ENCODE results near the gene AMN. TPM values are rescaled to one million over a fixed set of nuclear protein-coding genes. Genes with fewer than 3 reads are reported as not detected.
A peak's percentile ranks its signal among the peaks of the same experiment; 100 is the strongest.

The AMN gene
- total RNA-seq, 1 donor from 2014 or later: 12.4 TPM

DNA sequence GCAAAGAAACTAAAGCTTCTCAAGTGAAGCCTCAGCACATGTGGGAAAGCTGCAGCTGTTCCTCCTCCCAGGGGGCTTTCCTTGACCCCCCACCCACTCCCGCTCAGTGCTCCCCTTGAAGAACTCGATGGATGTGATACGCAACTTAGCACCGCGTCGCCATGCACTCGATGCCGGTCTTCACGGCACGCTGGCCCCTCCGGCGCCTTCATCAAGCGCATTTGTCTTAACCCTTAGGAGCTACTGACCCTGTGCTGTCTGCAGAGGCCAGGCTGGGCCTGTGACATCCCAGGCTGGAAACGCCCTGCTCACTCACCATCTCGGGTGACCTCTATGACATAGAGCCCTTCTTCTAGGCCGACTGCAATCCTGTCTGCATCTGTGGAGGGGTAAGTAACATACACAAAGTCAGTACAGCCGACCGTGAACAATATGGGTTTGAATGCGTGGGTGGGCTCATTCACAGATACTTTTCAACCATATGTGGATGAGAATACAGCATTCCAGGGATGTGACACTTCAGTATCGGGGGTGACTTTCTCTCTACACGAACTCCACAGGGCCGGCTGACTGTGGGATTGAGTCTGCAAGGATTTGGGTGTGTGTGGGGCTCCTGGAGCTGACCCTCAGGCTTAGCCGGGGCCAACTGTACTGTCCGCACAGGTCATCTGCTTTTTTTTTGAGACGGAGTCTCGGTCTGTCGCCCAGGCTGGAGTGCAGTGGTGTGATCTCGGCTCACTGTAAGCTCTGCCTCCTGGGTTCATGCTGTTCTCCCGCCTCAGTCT, 23.1 kb downstream of the AMN start:
- ATAC-seq: no peak

DNA sequence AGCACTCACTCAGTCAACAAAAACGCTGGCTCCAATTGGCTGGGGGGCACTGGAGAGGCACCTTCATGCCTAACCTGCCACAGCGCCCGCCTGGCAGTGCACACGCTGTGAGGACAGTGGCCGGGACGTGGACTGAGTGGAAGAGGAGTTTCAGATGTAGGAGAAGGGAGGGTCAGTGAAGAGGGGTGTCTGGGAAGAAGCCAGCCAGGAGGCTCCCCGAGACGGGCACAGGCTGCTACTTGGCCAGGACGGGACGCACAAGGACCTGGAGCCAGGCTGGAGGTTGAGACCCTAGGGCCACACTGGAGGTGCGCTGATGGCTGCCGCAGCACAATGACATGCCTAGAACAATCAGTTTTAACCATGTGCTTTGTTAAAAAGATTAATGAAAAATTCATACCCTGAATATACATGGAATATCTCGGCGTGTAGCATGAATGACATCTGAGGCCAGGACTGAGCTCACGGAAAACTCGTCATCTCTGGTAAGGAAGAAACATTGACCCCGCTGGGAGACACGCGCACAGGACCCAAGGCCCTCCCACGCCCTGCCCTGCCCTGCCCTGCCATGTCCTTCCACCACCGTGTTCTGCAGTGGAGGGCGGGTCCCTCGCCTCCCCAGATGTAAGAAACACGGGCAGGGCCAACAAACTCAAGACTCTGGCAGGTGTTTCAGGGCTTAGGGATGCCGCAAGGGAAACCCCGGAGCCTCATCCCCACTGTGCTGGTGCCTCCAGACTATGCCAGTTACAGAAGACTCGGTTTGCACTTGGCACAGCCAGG, 25.0 kb downstream of the AMN start:
- no peak for ATAC-seq

DNA sequence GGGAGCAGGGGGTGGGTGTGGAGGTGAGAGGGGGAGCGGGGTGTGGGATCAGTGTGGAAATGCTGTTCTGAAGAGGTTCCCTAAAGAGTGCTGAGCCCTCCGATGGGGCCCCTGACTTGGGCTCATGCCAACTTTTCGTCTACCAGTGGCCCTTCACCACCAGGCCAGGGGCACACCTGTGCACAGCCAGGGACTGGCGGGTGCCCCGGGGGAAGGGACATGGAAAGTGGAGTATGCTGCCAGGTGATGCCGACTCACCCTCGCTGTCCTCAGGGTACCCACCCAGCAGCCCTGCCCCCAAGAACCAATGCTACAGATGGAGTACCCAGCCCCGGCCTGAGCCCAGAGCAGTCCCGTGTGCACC, 26.2 kb downstream of the AMN start:
- peak; percentile 11 for ATAC-seq

DNA sequence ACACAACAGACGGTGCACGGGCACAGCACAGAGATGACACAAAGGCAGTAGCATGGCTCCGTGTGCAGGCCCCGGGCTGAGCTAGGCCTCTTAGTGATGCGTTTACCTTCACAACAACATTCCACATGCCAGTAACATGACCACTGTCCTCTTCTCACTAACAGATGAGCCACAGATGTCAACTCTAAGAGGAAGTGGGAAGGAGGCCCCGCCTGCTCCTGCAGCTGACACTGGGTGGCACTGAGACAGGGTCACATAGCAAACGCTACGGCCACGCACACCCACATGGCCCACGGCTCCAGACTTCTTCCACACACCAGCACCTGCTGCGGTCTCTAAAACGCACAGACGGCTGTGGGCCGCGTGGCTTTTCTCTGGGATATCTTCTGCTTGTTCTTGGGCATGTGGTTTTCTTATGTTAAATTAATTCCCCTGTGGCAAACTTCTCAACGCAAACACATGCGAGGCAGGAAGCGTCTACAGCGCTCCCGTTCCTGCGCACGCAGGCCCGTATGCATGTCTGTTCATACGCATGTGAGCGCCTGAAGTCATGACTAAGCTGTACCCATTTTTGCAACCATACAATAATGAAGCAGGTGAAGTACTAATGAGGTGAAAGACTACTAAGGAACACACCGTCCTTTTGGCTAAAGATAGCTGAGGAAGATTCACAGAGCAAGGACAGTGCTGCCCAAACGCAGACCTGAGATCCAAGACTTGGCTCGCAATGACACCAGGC, 26.8 kb downstream of the AMN start:
- peak; percentile 27 for ATAC-seq

DNA sequence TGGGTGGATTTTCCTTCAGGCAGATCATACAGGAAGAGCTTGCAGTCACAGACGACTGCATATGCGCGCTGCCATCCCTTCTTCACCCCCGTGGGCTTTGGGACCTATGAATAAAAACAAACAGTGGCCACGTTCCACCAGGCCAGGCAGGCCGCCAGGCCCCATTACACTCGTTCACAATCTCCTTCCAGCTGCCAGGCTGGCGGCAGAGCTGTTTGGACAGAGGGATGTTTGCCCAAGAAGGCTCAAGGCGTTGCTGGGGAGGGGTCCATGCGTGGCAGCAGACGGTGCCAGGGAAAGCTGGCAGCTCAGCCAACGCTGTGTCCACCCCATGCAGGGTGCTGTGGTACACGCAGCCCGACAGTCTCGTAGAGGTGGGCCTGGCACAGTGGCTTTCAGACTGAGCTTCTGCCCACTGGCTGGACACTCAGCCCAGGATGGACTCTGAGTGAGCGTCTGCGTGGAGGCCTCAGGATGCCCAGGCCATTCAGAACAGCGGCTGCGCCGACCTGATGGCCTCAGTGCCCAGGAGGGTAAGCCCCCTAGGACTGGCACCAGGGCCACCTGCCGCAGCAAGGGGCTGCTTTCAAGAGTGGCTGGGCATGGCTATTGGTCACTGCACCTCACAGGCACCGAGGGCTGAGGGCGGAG, 27.5 kb downstream of the AMN start:
- no peak for ATAC-seq

DNA sequence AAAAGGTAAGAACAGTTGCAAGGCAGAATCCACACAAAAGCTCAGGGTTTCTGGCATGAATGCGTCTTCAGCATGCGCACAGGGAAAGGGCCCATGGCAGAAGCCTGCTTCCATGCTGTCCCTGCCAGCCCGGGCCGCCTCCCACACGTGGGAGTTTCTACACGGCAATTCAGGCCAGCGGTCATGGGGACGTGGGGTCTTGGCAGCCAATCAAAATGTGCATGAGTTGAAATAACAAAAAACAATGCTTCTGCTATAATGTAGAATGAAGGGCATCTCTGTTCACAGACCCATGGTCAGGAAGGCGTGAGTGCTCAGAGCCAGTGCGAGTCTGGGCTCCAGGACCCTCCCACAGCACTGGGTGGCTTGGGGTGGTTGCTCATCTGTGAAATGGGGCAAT, 28.6 kb downstream of the AMN start:
- ATAC-seq: no peak

DNA sequence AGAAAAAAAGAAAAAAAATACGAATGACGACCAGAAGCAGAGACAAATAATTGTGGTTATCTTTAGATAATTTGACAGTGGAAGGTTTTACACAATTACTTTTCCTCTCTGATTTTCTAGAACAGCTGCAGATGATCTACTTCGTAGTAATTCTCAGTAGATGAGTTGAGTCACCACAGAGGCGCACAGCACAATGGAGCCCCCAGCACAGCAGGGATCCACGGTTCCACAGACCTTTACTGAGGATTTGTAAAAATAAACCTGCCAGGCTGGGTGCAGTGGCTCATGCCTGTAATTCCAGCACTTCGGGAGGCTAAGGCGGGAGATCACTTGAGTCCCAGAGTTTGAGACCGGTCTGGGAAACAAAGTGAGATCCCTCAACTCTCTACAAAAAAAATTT, 29.3 kb downstream of the AMN start:
- no peak for ATAC-seq

DNA sequence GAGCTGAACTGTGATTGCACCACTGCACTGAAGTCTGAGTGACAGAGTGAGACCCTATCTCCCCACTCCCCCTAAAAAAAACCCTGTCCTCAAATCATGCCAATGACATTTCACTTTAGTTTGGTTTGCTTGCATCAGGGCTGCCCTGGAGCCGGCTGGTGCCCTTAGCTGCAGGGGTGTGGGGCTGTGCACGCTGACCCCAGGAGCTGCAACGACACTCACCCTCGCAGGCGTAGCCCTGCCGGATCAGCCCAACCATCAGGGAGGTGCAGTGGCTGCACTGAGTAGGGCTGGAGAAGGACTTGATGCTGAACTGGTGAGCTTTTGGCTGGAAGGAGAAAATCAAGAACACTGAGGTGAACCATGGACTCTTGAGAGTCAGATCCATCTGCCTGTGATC, 29.8 kb downstream of the AMN start:
- no peak for ATAC-seq

DNA sequence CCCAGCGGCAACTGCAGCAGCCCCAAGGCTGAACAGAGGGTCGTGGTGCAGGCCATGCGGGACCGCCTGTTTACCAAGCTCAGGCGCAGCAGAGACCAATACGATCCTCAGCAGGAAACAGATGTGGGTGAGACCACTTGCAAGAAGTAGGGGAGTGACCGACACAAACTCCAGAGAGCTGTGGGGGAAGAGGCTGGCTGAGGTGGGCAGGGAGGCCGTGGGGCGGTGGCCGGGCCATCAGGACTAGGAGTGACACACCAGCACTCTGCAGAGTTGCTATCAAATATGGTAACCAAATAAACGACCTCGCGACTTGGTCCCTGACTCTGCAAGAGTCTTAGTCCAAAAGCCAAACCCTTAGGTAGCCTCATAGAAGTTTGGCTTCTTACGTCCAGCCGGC, 30.6 kb downstream of the AMN start:
- no peak for ATAC-seq

DNA sequence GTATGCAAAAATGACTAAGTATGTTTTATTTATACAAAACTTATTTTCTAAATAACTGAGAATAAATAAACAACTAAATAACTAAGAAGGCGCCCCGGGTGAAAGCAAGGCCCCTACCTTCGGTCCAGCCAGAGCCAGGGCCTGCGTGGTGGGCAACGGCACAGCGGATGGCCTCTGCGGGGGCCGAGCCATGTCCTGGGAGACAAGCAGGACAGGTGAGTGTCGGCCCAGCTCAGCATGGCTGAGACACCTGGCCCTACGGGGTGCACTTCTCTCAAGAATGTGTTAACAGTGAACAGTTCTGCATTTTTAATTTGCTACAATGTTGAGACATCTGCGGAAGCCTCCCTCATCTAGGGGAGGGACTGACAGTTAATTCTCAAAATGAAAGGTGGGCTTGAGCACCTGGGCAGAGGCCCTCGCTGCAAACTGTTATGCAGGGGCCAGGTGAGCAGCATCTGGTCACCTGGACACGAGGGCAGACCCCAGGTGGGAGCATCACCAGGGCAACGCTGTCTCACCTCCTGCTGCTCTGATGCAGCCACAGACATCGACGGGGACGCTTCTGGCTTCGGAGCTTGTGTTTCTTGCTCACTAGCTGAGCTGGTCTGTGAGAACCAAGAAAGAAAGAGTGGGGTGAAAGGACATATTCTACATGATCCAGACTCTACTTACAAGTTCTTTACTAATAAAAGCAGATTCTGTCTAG, 31.8 kb downstream of the AMN start:
- no peak for ATAC-seq

DNA sequence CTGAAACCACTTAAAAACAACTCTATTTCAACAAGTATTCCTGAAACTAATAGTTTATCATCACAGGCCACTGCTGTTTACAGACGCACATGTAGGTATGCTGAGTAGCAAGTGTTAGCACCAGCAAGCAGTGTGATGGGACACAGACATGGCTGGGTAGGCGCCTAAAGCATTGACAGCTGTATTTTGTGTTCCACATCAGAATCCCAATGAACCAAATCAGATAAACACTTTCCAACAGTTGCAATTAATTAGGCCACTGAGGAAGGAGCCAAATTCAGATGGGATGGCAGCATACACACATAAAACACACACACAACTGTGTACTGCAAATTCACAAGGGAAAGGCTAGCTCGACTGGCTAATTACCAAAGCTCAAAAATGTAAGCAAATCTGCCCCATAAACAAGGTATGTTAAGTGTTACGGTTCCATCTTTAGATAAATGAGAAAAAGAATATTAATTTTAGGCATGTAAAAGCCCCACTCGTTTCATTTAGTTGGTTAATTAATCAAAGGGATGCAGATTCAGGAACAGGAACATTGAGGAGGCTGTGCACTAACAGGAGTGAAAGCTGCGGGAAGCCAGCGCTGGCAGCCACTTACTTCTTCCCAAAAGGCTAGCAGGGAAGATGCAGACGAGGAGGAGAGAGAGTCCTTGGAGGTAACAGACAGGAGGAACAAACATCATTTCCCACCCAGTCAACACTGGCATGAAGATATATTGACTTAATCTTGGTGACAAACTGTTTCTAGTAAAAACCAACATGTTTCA, 33.4 kb downstream of the AMN start:
- no peak for ATAC-seq

DNA sequence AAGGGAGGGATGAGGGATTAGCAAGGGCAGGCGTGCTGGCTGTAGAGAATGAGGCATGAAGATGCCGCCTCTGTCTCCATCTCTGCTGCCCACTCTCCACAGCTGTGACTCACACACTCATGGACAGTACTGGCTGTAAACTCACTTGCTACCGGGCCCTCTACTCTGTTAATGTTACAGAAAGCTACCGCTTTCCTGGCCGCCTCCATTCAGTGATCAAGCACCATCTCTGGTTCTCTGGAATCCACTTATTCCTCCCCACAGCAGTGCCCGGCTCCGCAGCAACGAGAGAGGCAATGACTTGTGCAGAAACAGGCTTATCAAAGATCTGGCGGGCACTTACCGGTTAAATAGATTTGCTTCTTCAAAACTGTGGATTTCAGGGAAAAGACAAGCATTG, 34.8 kb downstream of the AMN start:
- ATAC-seq: no peak

DNA sequence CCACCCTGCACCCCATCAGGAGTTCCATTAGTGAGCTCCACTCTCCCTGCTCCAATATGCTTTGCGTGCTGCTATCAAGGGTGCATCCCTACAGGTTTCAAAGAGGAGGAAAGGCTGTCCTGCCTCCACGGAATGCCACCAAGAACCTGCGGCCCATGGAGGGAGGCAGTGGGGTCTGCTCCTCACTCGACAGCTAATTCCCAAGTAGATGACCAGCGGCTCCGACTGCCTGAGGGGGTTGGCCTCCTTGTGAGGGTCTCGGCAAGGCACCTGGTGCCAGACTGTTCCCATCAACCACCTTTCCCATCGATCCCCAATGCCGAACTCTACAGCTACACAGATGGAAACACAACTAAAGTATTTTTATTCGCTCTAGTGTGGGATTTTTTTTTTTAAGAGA, 36.0 kb downstream of the AMN start:
- ATAC-seq: no peak

DNA sequence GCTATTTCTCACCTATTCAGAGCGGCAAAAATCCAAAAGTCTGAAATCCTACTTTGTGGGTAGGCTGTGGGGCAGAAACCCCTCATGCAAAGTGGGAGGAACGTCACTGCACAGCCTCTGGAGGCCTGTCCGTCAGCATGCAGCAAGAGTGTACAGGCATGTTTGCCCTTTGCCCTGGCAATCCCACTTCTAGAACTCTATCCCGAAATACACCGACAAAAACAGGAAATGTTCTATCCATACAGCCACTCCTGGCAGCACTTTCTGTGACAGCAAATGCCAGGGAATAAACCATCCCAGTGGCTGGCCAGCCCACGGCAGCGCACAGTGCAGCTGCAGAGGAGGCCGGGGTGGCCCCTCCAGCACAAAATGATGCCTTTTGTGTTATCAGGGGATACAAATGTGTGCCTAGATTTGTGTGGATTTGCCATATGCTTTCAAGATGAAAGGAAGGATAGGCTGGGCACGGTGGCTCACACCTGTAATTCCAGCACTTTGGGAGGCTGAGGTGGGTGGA, 39.7 kb downstream of the AMN start:
- no peak for ATAC-seq

DNA sequence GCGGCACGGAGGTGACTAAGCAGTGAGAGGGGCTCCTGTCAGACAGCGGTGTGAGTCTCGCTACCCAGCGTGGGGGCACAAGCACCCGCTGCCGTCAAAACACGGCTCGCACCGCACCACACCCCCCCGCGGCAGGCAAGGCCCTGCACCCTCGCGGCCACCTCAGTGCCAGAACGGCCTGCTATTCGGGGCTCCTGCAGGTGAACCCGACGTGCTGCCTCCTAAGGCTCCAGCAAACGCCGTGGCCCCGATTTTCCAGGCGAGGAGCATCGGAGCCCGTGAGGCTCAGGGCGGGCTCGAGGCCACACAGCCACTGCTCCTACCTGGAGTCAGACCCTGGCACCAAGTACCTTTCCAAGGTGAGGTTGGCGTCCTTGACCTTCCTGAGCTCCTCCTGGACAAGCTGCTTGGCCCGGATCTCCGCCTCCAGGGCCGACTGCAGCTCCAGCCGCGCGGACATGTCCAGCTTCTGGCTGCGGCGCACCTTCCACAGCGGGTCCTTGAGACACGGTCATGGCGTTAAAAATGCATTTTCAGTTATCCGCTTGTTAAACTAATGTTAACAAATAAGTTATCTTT, 41.8 kb downstream of the AMN start:
- ATAC-seq: peak; percentile 24

DNA sequence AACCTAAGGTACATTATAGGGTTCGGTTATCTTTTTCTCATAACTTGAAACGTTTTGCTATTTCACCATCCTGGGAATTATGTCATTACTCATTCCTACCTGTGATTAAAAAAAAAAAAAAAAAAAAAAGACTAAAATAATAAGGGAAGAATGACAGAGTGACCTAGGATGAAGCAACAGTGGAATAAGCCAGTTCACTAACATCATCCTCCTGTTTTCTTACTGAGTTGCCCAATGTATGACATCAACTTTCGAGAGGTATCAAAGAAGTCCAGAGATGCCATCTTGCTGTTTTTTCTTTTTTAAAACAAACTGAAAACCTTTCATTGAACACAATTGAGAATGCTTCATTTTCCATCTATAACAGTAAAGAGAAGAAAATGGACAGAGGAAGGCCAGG, 42.8 kb downstream of the AMN start:
- no peak for ATAC-seq

DNA sequence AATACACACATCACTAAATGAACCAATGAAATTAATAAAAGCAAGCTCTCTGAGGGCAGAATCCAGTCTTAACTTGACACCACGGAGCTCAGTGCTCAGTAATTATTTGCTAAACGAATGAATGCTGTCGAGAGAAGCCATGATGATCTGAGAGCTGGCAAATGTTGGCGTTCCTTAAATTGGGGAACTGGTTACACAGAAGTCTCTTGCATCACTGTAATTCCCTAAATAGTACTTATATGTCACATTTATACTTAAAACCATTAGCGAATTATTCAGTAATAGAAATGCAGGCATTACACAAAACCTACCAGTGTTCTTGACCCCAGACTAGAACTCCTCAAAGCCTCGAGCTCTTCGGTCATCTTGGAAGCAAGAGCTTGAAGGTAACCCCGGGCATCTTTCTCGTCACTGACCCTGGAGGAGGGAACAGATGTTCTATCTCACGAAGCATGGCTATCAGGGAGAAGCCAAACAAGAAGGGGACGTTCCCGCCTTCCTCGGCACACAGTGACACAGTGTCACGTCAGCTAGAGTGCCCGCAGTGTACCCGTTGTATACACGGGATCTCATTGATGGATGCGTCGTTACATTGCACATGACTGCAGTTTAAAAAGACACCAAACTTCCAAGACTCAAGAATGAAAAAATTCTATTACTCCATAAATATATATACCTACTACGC, 43.6 kb downstream of the AMN start:
- no peak for ATAC-seq

DNA sequence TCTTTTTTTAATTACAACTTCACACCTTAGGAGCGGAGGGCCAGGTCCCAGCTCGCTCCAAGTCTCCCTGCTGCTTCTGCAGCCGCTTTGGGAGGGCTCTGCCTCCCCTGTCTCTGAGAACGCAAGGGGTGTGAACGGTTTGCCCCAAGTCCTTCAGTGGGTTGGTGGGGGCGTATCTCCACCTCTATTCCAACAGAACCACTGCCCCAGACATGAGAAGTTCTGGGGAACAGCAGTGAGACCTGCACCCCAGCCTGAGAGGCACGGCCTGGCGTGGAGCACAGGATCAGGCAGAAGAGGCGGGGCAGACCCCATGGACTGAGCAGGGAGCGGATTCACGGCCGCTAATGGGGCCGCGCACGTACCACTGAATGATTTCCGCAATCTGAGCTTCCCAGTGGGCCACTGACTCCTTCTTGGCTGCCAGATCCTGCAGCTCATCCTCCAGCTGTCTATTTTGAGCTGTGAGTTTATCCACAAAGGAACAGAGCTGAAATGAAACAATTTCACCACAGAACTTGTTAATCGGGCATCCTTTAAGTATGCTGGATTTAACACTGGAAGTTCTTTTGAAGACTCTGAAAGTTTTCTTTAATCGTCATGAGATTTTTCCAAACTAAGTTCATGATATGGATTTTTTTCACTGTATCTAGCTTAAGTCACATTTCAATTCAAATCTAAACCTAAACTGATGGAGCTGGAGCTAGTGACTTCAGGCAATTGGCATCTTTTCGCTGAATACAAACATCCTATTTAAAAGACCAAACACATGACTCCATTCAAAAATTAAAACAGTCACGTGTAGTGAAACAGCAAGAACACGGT, 44.4 kb downstream of the AMN start:
- no peak for ATAC-seq

DNA sequence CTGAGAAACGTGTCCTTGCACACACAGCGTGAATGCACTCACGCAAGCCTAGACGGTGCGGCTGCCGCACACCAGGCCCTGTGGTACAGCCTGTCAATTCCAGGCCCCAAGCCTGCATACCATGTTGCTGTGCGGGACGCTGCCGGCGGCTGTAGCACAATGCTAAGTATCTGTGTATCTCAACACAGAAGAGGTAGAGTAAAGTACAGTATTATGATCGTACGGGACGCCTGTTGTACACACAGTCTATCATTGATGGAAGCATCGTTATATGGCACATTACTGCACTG, 45.0 kb downstream of the AMN start:
- ATAC-seq: no peak

DNA sequence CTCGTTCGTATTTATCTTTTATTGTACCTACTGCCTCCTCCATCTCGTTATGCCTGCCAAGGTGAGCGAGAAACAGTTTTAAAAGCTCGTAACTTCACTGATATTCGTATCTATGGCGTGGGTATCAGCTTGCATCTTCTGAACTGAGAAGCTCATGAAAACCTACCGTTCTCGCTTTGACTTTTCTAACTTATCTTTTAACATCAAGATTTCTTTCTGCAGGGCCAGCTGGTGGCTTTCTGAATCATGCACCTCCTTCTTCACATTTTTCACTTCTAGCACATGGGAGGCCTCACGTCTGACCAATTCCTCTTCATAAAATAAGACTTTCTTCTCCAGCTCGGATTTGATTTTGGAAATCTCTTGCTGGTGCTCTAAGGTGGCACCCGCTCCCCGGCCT, 45.8 kb downstream of the AMN start:
- ATAC-seq: no peak
